Breast epithelium (tissue), 4 donors: ENCODE data around the gene DCAF8. TPM values are rescaled to one million over a fixed set of nuclear protein-coding genes. Genes with fewer than 3 reads are reported as not detected.

ENCODE experiments used
- DNase-seq, 2 donors: peaks; one replicate each; pipeline ENCODE4 v3.0.0-alpha.2; 2019; ENCODE audit warnings: low spot score in 2 of 2
- H3K27ac ChIP-seq, 2 donors: fragments of 200-600 bp; sonication (generic) in 1 of 2; one replicate each; pipeline ENCODE4 v1.5.1; 2016 to 2019; ENCODE audit warnings: mild to moderate bottlenecking in 1 of 2
- H3K27me3 ChIP-seq, 2 donors: fragments of 200-600 bp; sonication (generic) in 1 of 2; one replicate each; pipeline versions ENCODE4 v1.5.1 to v1.6.0; 2017 to 2019; ENCODE audit warnings: control low read depth in 1 of 2, mild to moderate bottlenecking in 1 of 2
- H3K36me3 ChIP-seq: fragments of 200-600 bp; one replicate; pipeline ENCODE4 v1.5.1; 2019
- H3K4me1 ChIP-seq, 2 donors: fragments of 200-600 bp; sonication (generic); one replicate each; pipeline ENCODE4 v1.5.1; 2016 to 2019; ENCODE audit warnings: control low read depth in 1 of 2
- H3K4me3 ChIP-seq, 3 donors: fragments of 200-600 bp; sonication (generic); 1 replicate in 2 of 3; 2 replicates in 1 of 3; pipeline ENCODE4 v1.5.1; 2016 to 2019; ENCODE audit warnings: mild to moderate bottlenecking in 3 of 3, moderate library complexity in 2 of 3
- H3K9me3 ChIP-seq, 2 donors: fragments of 200-600 bp; sonication (generic) in 1 of 2; one replicate each; pipeline ENCODE4 v1.5.1; 2016 to 2019; ENCODE audit warnings: control low read depth in 1 of 2
- CTCF ChIP-seq, 3 donors: fragments of 450-650 bp; IDR thresholded peaks; one replicate each; pipeline ENCODE4 v1.5.1; 2016 to 2017; ENCODE audit warnings: antibody characterized with exemption in 3 of 3, mild to moderate bottlenecking in 3 of 3, moderate library complexity in 3 of 3
- POLR2A ChIP-seq: fragments of 450-650 bp; IDR thresholded peaks from one replicate; pipeline ENCODE4 v1.6.1; 2016; ENCODE audit warnings: antibody characterized with exemption, mild to moderate bottlenecking, moderate library complexity
- POLR2AphosphoS5 ChIP-seq, 3 donors: sonication (generic); formaldehyde crosslinking; IDR thresholded peaks; one replicate each; pipeline ENCODE4 v1.6.1; 2017; ENCODE audit warnings: antibody characterized with exemption in 3 of 3
- intact Hi-C: fragments of 100-400 bp; cut with DNase I; formaldehyde crosslinking; loops from one replicate; pipeline ENCODE4 v1.15.1; 2023; ENCODE audit warnings: low total_unique reads
- total RNA-seq, 3 donors: library from RNA; depleted of rRNA; stranded (reverse); fragments of >200 nt; gene quantifications; one replicate each; pipeline ENCODE4 v1.1.0, GENCODE V29; 2016

The DCAF8 gene
- total RNA-seq, 3 donors from 2014 or later = 161 to 195 (median 161) TPM

- DNase-seq = no peak
- no peaks in the 10 kb centered on the region for H3K9me3 ChIP-seq
- TF ChIP-seq CTCF (IDR thresholded peaks at IDR 0.05) (no peak), POLR2AphosphoS5 (IDR thresholded peaks at IDR 0.05) (no peak), POLR2A (no peak)
- H3K4me1 ChIP-seq = peaks cover 0 to 5% of the 10 kb centered on the region in 2 donors
- intact Hi-C loops = no loop called here
- peak overlapping the region in 1 of 2 donors; percentile 9 for H3K27ac ChIP-seq
- H3K4me3 ChIP-seq = no peak overlapping the region
- no peaks in the 10 kb centered on the region for H3K27me3 ChIP-seq
- H3K36me3 ChIP-seq = no peaks in the 10 kb centered on the region
Measured at GRCh38 chr1:160216301-160216700, 46.0 kb downstream of the DCAF8 start.

GRCh38 chr1:160214481-160215140 is 47.7 kb downstream of the DCAF8 start:
- no peaks in the 10 kb centered on the region for H3K36me3 ChIP-seq
- peaks cover 5 to 9% of the 10 kb centered on the region in 2 donors for H3K4me1 ChIP-seq
- H3K9me3 ChIP-seq = no peaks in the 10 kb centered on the region
- intact Hi-C loops = no loop called here
- no peaks in the 10 kb centered on the region for H3K27me3 ChIP-seq
- no peak overlapping the region for H3K4me3 ChIP-seq
- no peak for DNase-seq
- TF ChIP-seq POLR2AphosphoS5 (IDR thresholded peaks at IDR 0.05) = no peak
- TF ChIP-seq POLR2A = no peak
- no peak for TF ChIP-seq CTCF (IDR thresholded peaks at IDR 0.05)
- H3K27ac ChIP-seq = peak overlapping the region in 1 of 2 donors; percentile 8

- intact Hi-C loops = no loop called here
- peak overlapping the region; percentile 19 to 33 for H3K27ac ChIP-seq
- H3K36me3 ChIP-seq = no peaks in the 10 kb centered on the region
- no peaks in the 10 kb centered on the region for H3K9me3 ChIP-seq
- H3K4me3 ChIP-seq = no peak overlapping the region
- H3K4me1 ChIP-seq = peaks cover 8 to 19% of the 10 kb centered on the region in 2 donors
- no peaks in the 10 kb centered on the region for H3K27me3 ChIP-seq
- no peak for DNase-seq
- no peak for TF ChIP-seq POLR2AphosphoS5 (IDR thresholded peaks at IDR 0.05)
- no peak for TF ChIP-seq POLR2A
- TF ChIP-seq CTCF (IDR thresholded peaks at IDR 0.05) = no peak
Measured at GRCh38 chr1:160211046-160211790, 51.1 kb downstream of the DCAF8 start.

- no peak for DNase-seq
- Histone ChIP-seq H3K9me3 (no peaks in the 10 kb centered on the region), H3K4me1 (peaks cover 8 to 21% of the 10 kb centered on the region in 2 donors), H3K36me3 (no peaks in the 10 kb centered on the region), H3K27ac (peak overlapping the region; percentile 19 to 33), H3K4me3 (no peak overlapping the region), H3K27me3 (no peaks in the 10 kb centered on the region)
- intact Hi-C loops = no loop called here
- TF ChIP-seq POLR2AphosphoS5 (IDR thresholded peaks at IDR 0.05) (no peak), CTCF (IDR thresholded peaks at IDR 0.05) (no peak), POLR2A (no peak)
Measured at GRCh38 chr1:160210561-160210960, 51.8 kb downstream of the DCAF8 start.
